ENCODE results near the gene MBD3. TPM values are rescaled to one million over a fixed set of nuclear protein-coding genes. Genes with fewer than 3 reads are reported as not detected.

Gene MBD3
- polyA plus RNA-seq, 2 donors = 50.0 to 72.8 TPM

- 93 to 96% methylated on average over 21 of the region's 21 CpGs for WGBS, 2 donors
- Histone ChIP-seq H3K4me1 (ENCODE audit: control insufficient read depth in 2 of 2, insufficient read depth in 2 of 2, low read length in 1 of 2) (peaks cover 0 to 20% of the 10 kb centered on the region in 2 donors), H3K27ac (ENCODE audit: low read depth in 2 of 2, low read length in 1 of 2) (no peak overlapping the region), H3K4me3 (ENCODE audit: low read depth in 1 of 2, low read length in 2 of 2) (no peak overlapping the region), H3K9me3 (ENCODE audit: control insufficient read depth in 2 of 2, insufficient read depth in 1 of 2, low read depth in 1 of 2, low read length in 1 of 2) (no peaks in the 10 kb centered on the region), H3K27me3 (ENCODE audit: control insufficient read depth in 1 of 2, insufficient read depth in 2 of 2, low read length in 2 of 2) (no peaks in the 10 kb centered on the region), H3K36me3 (ENCODE audit: control insufficient read depth in 2 of 2, insufficient read depth in 2 of 2, low read length in 1 of 2) (peaks cover 12 to 21% of the 10 kb centered on the region in 2 donors)
These were observed 9.5 kb upstream of the MBD3 start for GRCh38 chr19:1602091-1602707.

DNA sequence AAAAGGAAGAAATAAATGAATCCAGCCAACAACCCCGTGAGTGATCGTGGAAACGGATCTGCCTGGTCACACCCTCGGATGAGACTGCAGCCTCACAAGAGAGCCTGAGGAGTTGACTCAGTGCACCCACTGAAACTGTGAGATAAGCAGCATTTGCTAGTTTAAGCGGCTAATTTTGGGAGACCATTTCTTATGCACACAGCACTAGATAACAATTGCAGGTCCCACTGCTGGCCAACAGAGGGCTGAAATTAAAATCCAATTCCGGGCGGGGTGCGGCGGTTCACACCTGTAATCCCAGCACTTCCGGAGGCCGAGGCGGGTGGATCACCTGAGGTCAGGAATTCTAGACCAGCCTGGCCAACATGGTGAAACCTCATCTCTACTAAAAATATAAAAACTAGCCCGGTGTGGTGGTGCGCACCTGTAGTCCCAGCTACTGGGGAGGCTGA, 9.0 kb upstream of the MBD3 start:
- WGBS, 2 donors = 86 to 92% methylated on average over 14 of the region's 14 CpGs
- Histone ChIP-seq H3K4me1 (ENCODE audit: control insufficient read depth in 2 of 2, insufficient read depth in 2 of 2, low read length in 1 of 2) (peaks cover 0 to 20% of the 10 kb centered on the region in 2 donors), H3K27ac (ENCODE audit: low read depth in 2 of 2, low read length in 1 of 2) (no peak overlapping the region), H3K4me3 (ENCODE audit: low read depth in 1 of 2, low read length in 2 of 2) (no peak overlapping the region), H3K27me3 (ENCODE audit: control insufficient read depth in 1 of 2, insufficient read depth in 2 of 2, low read length in 2 of 2) (no peaks in the 10 kb centered on the region), H3K9me3 (ENCODE audit: control insufficient read depth in 2 of 2, insufficient read depth in 1 of 2, low read depth in 1 of 2, low read length in 1 of 2) (no peaks in the 10 kb centered on the region), H3K36me3 (ENCODE audit: control insufficient read depth in 2 of 2, insufficient read depth in 2 of 2, low read length in 1 of 2) (peaks cover 14 to 22% of the 10 kb centered on the region in 2 donors)

- Histone ChIP-seq H3K4me3 (ENCODE audit: low read depth in 1 of 2, low read length in 2 of 2) (no peak overlapping the region), H3K27me3 (ENCODE audit: control insufficient read depth in 1 of 2, insufficient read depth in 2 of 2, low read length in 2 of 2) (no peaks in the 10 kb centered on the region), H3K4me1 (ENCODE audit: control insufficient read depth in 2 of 2, insufficient read depth in 2 of 2, low read length in 1 of 2) (peaks cover 0 to 12% of the 10 kb centered on the region in 2 donors), H3K36me3 (ENCODE audit: control insufficient read depth in 2 of 2, insufficient read depth in 2 of 2, low read length in 1 of 2) (peaks cover 19 to 22% of the 10 kb centered on the region in 2 donors), H3K27ac (ENCODE audit: low read depth in 2 of 2, low read length in 1 of 2) (no peak overlapping the region), H3K9me3 (ENCODE audit: control insufficient read depth in 2 of 2, insufficient read depth in 1 of 2, low read depth in 1 of 2, low read length in 1 of 2) (no peaks in the 10 kb centered on the region)
- 90 to 92% methylated on average over 13 to 15 of the region's 15 CpGs for WGBS, 2 donors
These were observed 6.8 kb upstream of the MBD3 start for GRCh38 chr19:1599460-1599846.

- 90 to 92% methylated on average over 20 of the region's 20 CpGs for WGBS, 2 donors
- Histone ChIP-seq H3K36me3 (ENCODE audit: control insufficient read depth in 2 of 2, insufficient read depth in 2 of 2, low read length in 1 of 2) (peaks cover 19 to 22% of the 10 kb centered on the region in 2 donors), H3K4me3 (ENCODE audit: low read depth in 1 of 2, low read length in 2 of 2) (no peak overlapping the region), H3K4me1 (ENCODE audit: control insufficient read depth in 2 of 2, insufficient read depth in 2 of 2, low read length in 1 of 2) (peaks cover 0 to 10% of the 10 kb centered on the region in 2 donors), H3K27ac (ENCODE audit: low read depth in 2 of 2, low read length in 1 of 2) (no peak overlapping the region), H3K9me3 (ENCODE audit: control insufficient read depth in 2 of 2, insufficient read depth in 1 of 2, low read depth in 1 of 2, low read length in 1 of 2) (no peaks in the 10 kb centered on the region), H3K27me3 (ENCODE audit: control insufficient read depth in 1 of 2, insufficient read depth in 2 of 2, low read length in 2 of 2) (no peaks in the 10 kb centered on the region)
These were observed 6.3 kb upstream of the MBD3 start for GRCh38 chr19:1598777-1599459.

DNA sequence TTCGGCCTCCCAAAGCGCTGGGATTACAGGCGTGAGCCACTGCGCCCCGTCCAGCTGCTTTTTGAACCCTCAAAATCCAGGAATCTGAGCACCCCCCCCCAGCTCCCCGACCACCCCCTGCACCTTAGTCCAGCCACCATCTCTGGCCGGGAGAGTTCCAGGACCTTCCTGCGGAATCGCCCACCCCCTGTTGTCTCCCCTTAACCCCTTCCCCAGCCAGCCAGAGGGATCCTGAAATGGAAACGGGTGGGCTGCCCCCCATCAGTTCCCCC, 772 bp upstream of the MBD3 start:
- Histone ChIP-seq H3K36me3 (ENCODE audit: control insufficient read depth in 2 of 2, insufficient read depth in 2 of 2, low read length in 1 of 2) (peaks cover 10 to 15% of the 10 kb centered on the region in 2 donors), H3K4me1 (ENCODE audit: control insufficient read depth in 2 of 2, insufficient read depth in 2 of 2, low read length in 1 of 2) (peaks cover 7 to 9% of the 10 kb centered on the region in 2 donors), H3K27me3 (ENCODE audit: control insufficient read depth in 1 of 2, insufficient read depth in 2 of 2, low read length in 2 of 2) (no peaks in the 10 kb centered on the region), H3K4me3 (ENCODE audit: low read depth in 1 of 2, low read length in 2 of 2) (peak overlapping the region in 1 of 2 donors; percentile 71), H3K9me3 (ENCODE audit: control insufficient read depth in 2 of 2, insufficient read depth in 1 of 2, low read depth in 1 of 2, low read length in 1 of 2) (no peaks in the 10 kb centered on the region), H3K27ac (ENCODE audit: low read depth in 2 of 2, low read length in 1 of 2) (no peak overlapping the region)
- 46 to 49% methylated on average over 10 of the region's 10 CpGs for WGBS, 2 donors

DNA sequence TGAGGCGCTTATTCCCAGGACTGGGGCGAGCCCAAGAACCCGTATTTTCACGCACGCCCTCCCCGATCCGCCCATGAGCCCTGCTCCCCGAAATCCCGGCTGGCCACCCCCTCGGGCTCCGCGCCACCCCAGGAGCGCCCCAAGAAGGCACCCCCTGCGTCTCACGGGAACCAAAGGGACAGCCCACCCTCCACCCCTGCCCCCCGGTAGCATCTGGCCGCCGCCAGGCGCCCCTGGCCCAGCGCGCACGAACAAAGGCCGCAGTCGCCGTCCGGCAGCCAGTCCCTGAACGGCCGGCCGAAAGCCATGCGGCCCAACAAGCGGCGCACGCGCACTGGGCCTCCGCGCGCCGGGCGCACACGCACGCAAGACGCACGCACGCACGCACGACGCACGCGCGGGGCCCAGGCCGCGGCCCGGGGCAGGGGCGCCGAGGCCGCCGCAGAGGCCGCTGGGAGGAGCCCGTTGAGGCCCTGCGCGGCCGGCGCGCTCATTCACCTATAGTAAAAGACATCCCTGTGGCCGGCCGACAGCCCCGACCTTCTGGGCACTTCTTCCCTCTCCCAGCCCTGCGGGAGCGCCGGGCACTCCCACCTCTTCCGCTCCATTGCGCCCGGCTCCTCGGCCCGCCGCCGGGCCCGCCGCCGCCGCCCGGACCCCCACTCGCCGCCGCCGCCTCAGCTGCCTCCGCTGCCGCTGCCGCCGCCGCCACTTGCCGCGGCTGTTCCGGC, 476 bp downstream of the MBD3 start:
- peaks cover 1 to 7% of the 10 kb centered on the region in 2 donors for H3K36me3 ChIP-seq (ENCODE audit: control insufficient read depth in 2 of 2, insufficient read depth in 2 of 2, low read length in 1 of 2)
- no peaks in the 10 kb centered on the region for H3K9me3 ChIP-seq (ENCODE audit: control insufficient read depth in 2 of 2, insufficient read depth in 1 of 2, low read depth in 1 of 2, low read length in 1 of 2)
- H3K27ac ChIP-seq (ENCODE audit: low read depth in 2 of 2, low read length in 1 of 2) = peak overlapping the region; percentile 99 to 100
- no peaks in the 10 kb centered on the region for H3K27me3 ChIP-seq (ENCODE audit: control insufficient read depth in 1 of 2, insufficient read depth in 2 of 2, low read length in 2 of 2)
- H3K4me3 ChIP-seq (ENCODE audit: low read depth in 1 of 2, low read length in 2 of 2) = peak overlapping the region; percentile 71 to 92
- H3K4me1 ChIP-seq (ENCODE audit: control insufficient read depth in 2 of 2, insufficient read depth in 2 of 2, low read length in 1 of 2) = peaks cover 7 to 9% of the 10 kb centered on the region in 2 donors
- WGBS, 2 donors = 0 to 1% methylated on average over 59 to 94 of the region's 94 CpGs

DNA sequence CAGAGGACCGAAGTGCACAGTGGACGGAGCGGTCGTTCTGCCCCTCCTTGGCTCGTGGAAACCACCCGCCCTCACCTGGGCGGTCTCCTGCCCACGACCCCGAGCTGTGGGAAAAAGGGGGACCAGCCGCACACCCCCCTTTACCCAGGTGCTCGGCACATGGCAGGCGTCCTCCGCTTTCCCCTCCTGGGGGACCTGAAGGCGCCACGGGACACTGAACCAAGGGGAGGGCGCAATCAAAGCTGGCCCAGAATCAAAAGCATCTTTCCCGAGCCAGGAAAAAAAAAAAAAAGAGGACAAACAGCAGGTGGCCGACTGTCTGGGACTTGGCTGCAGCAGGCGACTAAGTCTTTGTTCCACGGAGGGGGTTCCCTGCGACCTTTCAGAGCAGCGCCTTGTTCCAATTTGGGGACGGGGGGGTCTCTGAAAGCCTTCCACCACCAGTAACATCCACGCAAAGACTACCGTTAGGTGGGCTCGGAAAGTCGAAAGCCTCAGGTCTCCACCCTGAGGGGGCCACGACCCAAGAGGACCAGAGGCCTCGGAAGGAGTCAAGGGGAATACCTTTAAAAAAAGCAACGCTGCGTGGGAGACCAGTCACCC, 1.1 kb downstream of the MBD3 start:
- H3K27ac ChIP-seq (ENCODE audit: low read depth in 2 of 2, low read length in 1 of 2) = peak overlapping the region; percentile 99 to 100
- 2% methylated on average over 31 of the region's 31 CpGs for WGBS, 2 donors

GRCh38 chr19:1590641-1591397, 1.8 kb downstream of the MBD3 start:
- Histone ChIP-seq H3K27me3 (ENCODE audit: control insufficient read depth in 1 of 2, insufficient read depth in 2 of 2, low read length in 2 of 2) (no peaks in the 10 kb centered on the region), H3K4me1 (ENCODE audit: control insufficient read depth in 2 of 2, insufficient read depth in 2 of 2, low read length in 1 of 2) (peaks cover 7 to 9% of the 10 kb centered on the region in 2 donors), H3K27ac (ENCODE audit: low read depth in 2 of 2, low read length in 1 of 2) (peak overlapping the region; percentile 19 to 99), H3K9me3 (ENCODE audit: control insufficient read depth in 2 of 2, insufficient read depth in 1 of 2, low read depth in 1 of 2, low read length in 1 of 2) (no peaks in the 10 kb centered on the region), H3K4me3 (ENCODE audit: low read depth in 1 of 2, low read length in 2 of 2) (peak overlapping the region; percentile 71 to 92), H3K36me3 (ENCODE audit: control insufficient read depth in 2 of 2, insufficient read depth in 2 of 2, low read length in 1 of 2) (peaks cover 0 to 1% of the 10 kb centered on the region in 2 donors)
- 23 to 24% methylated on average over 10 of the region's 10 CpGs for WGBS, 2 donors

More for the DNA sequence above, 1.1 kb downstream of the MBD3 start:
- Histone ChIP-seq H3K4me1 (ENCODE audit: control insufficient read depth in 2 of 2, insufficient read depth in 2 of 2, low read length in 1 of 2) (peaks cover 7 to 9% of the 10 kb centered on the region in 2 donors), H3K9me3 (ENCODE audit: control insufficient read depth in 2 of 2, insufficient read depth in 1 of 2, low read depth in 1 of 2, low read length in 1 of 2) (no peaks in the 10 kb centered on the region), H3K27me3 (ENCODE audit: control insufficient read depth in 1 of 2, insufficient read depth in 2 of 2, low read length in 2 of 2) (no peaks in the 10 kb centered on the region), H3K36me3 (ENCODE audit: control insufficient read depth in 2 of 2, insufficient read depth in 2 of 2, low read length in 1 of 2) (peaks cover 0 to 5% of the 10 kb centered on the region in 2 donors), H3K4me3 (ENCODE audit: low read depth in 1 of 2, low read length in 2 of 2) (peak overlapping the region; percentile 71 to 92)

DNA sequence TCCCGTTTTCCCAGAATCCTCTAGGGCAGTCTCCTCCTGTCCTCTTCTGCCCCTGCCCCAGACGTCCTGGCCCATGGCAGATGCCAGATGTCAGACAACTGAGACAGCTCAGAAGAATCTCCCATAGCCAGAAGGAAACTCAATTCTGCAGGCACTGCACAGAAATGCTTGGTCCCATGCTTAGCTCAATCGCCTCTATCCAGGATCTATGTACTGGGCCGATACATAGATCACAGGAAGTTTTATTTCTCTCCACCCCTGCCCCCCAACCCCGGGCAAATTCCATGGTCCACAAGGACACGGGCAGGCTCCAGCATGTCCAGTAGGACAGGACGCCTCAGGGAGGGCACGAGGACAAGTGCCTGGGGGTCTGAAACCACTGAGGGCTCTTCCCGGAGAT, 4.8 kb downstream of the MBD3 start:
- H3K27ac ChIP-seq (ENCODE audit: low read depth in 2 of 2, low read length in 1 of 2) = peak overlapping the region in 1 of 2 donors; percentile 53
- H3K4me1 ChIP-seq (ENCODE audit: control insufficient read depth in 2 of 2, insufficient read depth in 2 of 2, low read length in 1 of 2) = peaks cover 7 to 9% of the 10 kb centered on the region in 2 donors
- no peak overlapping the region for H3K4me3 ChIP-seq (ENCODE audit: low read depth in 1 of 2, low read length in 2 of 2)
- no peaks in the 10 kb centered on the region for H3K9me3 ChIP-seq (ENCODE audit: control insufficient read depth in 2 of 2, insufficient read depth in 1 of 2, low read depth in 1 of 2, low read length in 1 of 2)
- H3K27me3 ChIP-seq (ENCODE audit: control insufficient read depth in 1 of 2, insufficient read depth in 2 of 2, low read length in 2 of 2) = no peaks in the 10 kb centered on the region
- H3K36me3 ChIP-seq (ENCODE audit: control insufficient read depth in 2 of 2, insufficient read depth in 2 of 2, low read length in 1 of 2) = peaks cover 0 to 12% of the 10 kb centered on the region in 2 donors
- WGBS, 2 donors = 48 to 51% methylated on average over 9 of the region's 9 CpGs

All from esophagus (tissue), 2 donors.